Stimulated activated naive CD8-positive, alpha-beta T cell treated with anti-CD3 and anti-CD28 coated beads, Interleukin-15, Interleukin-2, amounts not matched to agents 100 U/mL and 50 U/mL, for 24 hours (primary cell): ENCODE results near the gene TBC1D5.

Source experiments
- ATAC-seq: fragments of 150-1000 bp; cut with Tn5 transposase; one replicate; pipeline ENCODE4 v1.10.0; 2021
- DNase-seq: peaks from one replicate; pipeline ENCODE4 v3.0.0; 2021

The TBC1D5 gene

DNA sequence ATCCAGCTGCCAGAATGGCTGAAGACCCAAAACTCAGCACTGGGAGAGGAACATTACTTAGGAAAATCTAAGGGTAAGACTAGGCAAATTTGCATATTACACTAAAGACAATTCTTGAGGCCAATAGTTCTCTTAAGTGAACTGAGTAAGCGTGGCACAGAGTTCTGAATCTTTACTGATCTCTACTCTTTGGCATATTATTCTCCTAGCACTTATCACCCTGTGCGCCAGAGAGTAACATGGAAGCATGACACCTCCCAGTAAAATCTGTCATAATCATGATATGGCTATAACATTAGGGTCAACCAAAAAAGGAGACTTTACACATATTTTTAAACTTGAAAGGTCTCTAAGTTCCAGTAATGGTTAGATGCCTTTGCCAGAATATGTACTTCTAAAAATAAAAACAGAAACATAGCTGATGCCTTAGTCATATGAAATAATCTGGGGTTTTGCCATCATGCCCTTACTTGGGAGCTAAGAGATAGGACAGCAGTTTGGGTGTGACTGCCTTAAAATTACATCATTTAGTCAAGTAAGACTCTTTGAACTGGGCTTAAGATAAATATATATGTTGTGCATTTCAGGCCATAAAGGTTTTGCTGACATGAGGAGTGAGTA, 567.1 kb downstream of the TBC1D5 start:
- DNase-seq (no peak), ATAC-seq (no peak)

- no peak for ATAC-seq
- no peak for DNase-seq
Observed at GRCh38 chr3:17166369-17166768, 576.1 kb downstream of the TBC1D5 start.

DNA sequence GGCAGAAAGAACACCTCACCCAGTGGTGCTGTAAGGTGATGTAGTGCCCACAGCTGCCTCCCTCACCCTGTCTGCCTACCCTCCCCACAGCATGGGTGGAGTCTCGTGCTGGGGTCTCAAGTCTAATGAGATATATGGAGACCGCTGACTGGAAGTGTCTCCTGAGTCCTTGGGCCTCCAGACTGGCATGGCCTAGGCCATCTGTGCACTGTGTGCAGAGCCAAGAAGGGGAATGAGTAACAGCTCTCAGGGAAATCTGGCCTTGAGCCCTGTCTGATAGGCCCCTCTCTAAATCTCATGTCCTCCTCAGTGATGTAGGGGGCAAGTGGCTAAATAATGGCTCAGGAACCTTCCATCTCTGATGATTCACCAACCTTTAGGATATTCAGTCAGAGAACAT, 580.3 kb downstream of the TBC1D5 start:
- no peak for ATAC-seq
- no peak for DNase-seq

GRCh38 chr3:17160597-17160996, 581.8 kb downstream of the TBC1D5 start:
- ATAC-seq, result no peak
- no peak for DNase-seq

DNA sequence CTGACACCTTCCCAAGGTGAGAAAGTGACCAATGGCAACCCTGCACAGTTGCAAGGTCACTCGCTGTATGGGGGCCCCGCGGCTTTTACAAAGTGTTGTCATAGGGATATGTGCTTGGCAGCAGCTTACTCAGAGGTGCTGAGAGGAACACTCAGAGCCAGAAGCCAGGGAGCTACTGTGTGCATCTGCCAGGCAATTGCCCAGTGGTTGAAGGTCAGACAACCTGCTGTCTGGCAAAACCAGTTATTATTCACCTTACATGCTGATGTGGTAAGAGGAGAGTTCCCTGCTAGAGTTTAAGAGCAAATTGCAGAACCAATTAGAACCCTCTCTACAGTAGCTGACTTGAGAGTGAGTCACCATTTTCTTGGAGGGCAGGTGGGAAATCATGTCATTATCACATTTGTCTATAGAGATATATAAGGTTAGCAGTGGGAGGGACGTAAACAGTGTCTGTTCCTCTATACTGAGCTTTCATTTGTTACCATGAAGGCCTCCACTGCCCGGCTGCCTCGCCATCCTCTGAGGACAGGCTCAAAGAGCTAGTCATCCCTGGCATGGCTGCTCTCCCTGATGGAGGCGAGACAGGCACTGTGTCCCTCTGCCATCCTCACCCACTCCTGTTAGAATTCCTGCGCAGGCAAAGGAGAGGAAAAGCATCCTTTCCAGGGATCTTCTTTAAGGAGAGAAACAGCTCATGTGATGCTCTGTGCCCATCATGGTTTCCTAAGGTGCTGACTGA, 583.3 kb downstream of the TBC1D5 start:
- ATAC-seq (peak; percentile 86), DNase-seq (peak; percentile 23)

DNA sequence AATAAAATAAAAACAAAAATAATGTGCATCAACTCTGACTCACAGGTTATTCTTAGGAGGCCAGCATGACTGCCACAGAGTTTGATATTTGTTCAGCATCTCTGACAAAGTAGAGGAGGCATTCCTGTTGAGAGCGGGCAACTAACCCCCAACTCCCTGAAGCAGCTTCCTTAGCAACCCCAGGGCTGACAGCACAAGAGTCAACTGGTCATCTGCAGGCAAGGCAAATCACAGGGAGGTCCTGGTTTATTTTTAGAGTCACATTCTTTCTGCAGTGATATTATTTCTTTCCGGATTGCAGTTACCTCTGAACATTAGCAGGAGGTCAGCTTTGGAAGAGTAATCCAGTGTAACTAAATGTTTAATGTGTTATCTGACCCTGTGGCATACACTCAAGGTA, 584.7 kb downstream of the TBC1D5 start:
- no peak for DNase-seq
- ATAC-seq, result no peak

- DNase-seq (no peak), ATAC-seq (no peak)
Observed at GRCh38 chr3:17156864-17157263, 585.6 kb downstream of the TBC1D5 start.

DNA sequence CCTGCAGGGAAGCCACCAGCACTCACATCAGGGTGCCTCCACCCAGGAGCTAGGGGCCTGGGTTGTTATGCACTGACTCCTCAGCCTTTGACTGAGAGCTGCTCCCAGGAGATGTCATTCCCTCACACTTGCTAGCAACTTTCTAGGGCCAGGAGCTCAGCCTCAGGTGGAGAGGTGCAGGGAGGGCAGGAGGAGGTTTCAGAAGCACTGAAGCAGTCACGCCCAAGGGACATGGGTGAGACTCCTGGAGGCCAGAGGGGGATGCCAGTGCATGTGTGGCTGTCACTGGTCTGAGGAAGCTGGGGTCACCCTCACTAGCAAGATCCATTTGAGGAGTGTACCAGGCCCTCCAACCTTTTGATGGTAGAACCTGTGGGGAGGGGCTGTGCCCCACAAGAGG, 586.5 kb downstream of the TBC1D5 start:
- DNase-seq (no peak), ATAC-seq (no peak)

DNA sequence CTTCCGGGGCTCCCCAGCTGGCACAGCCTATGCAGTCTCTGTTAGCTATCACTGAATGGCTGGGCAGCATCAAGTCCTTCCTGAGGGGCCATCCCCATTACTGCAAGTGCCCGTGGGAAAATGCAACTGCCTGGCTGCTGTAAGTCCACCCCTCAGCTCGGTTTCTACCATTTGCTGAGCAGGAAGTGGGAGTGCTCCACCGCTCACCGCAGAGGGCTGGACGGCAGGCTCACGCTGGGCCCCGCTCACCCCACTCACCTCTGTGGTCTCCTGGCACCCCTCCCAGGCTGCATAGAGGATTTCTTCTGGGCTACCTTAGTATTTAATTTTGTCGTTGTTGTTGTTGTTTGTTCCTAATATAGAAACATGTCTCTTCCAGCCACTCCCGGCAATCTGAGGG, 587.5 kb downstream of the TBC1D5 start:
- DNase-seq, result no peak

DNA sequence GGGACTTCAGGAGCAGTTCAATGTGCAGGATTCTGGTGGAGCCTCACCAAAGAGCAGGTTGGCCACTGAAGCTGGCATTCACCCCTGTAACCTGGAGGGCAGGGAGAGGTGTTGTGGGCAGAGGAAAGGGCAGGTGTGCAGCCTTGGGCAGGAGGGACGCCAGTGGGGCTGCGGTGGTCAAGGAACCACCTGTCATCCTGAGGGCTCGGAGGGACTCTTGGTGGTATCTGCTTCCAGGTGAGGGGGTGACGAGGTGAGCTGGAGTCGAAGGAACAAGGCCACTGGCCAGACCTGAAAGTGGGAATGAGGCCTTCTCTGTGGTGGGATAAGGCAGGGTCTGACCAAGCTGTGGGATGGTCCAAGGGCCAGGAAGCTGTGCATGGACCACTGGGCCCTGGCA, 588.2 kb downstream of the TBC1D5 start:
- DNase-seq, result no peak
- no peak for ATAC-seq

More for the DNA sequence above, 587.5 kb downstream of the TBC1D5 start:
- no peak for ATAC-seq

DNA sequence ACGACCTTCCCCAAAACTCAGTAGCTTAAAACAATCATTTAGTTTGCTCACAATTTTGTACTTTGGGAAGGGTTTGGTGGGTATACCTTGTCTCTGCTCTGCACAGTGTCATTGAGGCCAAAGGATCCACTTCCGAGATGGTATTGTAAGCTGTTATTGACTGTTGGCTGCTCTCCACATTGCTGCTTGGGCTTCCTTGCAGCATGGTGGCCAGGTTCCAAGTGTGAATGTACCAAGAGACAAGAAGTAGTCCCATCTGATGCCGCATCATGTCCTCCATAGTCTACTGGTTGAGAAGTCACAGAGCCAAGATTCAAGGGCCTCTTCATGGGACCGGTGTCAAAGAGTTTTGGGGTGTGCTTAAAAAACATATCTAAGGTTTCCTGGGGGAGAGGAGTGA, 589.2 kb downstream of the TBC1D5 start:
- DNase-seq (no peak), ATAC-seq (no peak)

DNA sequence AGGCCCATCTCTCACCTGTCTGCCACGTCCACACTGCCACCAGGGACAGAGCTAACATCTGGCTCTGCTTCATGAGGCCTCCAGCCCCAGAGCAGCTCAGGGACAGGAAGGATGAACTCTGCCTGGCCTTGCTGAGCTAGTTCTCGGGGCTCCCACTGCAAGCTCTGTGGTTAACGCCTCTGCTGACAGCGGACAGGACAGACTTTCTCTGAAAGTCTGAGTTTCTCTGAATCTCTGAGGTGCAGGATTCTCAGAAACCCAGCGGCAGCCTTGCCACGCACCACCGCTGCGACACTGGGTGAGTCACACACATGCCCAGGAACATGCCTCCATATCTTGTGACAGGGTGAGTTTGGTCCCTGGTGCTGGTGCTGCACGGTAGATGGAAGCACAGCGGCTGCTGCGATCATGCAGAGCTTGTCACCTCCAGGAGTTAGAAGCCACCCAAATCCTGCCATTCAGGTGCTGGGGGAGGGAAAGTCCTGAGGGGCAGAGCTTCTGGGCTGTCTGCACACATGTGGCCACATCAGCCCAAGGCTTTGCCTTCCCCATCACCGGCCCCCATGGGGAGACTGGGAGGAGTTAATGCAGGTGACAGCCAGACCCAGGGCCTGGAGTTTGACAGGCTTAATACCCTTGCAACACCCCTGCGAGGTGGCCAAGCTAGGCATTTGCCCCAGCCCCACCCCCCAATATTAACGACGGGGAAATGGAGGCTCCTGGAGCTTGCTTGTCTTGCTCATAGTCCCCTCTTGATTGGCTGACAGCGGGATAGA, 590.6 kb downstream of the TBC1D5 start:
- ATAC-seq (peak; percentile 95), DNase-seq (peak; percentile 80)

- no peak for DNase-seq
- ATAC-seq, result no peak
Observed at GRCh38 chr3:17149076-17149475, 593.4 kb downstream of the TBC1D5 start.

DNA sequence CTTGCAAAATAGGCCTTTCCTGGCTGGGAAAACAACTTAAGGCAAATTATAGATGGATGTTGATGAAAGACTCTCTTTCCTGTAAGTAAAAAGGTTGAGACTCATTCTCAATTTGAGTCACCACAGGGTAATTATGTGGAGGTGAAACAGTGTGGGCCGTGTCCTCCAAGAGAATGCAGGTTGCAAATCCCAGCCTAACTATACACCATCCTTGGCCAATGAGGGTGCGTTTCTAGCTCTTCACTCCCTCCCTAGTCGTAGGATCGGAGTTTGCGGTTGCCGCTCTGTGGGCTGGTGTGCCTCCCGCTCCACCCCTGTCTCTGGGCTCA, 597.8 kb downstream of the TBC1D5 start:
- ATAC-seq (peak; percentile 68), DNase-seq (no peak)

- DNase-seq (no peak), ATAC-seq (no peak)
Observed at GRCh38 chr3:17143893-17144664, 598.4 kb downstream of the TBC1D5 start.

DNA sequence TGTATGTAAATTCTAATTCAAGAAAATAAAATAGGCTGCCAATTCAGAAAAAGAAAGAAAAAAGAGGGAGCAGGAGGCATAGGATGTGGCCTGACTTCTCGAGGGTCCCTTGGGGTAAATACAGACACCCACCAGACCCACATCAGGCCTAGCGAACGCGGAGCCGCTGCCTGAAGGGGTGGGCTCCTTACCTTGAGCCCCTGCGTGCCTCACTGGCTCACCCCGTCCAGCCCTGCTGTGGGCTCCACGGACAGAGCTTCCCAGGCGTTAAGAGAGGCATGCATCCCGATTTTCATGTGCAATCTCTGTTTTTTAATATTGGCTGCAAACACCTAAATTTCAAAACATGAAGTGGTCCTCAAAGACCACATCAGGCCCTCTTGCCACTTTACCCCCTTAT, 599.9 kb downstream of the TBC1D5 start:
- ATAC-seq, result no peak
- DNase-seq, result no peak

- no peak for ATAC-seq
Observed at GRCh38 chr3:17141699-17142098, 600.7 kb downstream of the TBC1D5 start.

DNA sequence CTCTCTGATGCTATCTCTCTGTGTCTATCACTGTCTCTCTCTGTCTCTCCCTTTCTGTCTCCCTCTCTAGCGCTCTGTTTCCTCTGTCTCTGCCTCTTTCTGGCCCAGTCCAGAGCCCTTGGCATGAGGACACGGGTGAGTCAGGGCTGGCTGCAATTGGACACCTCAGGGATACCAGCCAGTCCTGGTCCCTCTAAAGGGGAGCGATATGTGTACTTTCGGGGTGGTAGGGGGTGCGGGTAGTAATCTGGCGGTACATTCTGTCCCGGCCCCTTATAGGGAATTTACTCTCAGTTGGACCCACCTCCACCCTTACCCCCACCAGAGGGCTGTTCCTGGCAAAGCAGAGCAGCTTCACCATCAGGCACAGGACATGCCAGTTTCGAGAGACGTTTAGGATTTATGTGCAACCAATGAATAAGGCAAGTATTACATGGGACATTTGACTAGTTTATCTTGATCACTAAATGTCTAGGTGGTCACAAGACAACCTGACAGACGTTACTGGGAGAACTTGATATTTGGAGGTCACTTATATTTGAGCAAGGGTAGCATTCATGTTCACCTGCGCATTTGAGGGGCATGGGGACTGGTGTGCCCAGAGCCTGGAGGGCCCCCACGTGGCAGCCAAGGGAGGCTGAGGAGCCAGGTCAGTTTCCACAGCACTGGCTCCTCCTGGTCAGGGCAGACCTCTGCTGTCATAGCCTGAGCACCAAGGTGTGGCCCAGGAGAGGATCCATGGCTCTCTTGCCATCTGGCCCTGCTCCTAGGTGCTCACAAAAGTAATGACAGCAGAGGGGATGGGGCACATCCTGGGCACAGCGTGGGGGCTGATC, 601.5 kb downstream of the TBC1D5 start:
- ATAC-seq (no peak), DNase-seq (no peak)

More at GRCh38 chr3:17141699-17142098, 600.7 kb downstream of the TBC1D5 start:
- DNase-seq, result no peak

- ATAC-seq, result no peak
Observed at GRCh38 chr3:17138246-17139039, 604.0 kb downstream of the TBC1D5 start.

DNA sequence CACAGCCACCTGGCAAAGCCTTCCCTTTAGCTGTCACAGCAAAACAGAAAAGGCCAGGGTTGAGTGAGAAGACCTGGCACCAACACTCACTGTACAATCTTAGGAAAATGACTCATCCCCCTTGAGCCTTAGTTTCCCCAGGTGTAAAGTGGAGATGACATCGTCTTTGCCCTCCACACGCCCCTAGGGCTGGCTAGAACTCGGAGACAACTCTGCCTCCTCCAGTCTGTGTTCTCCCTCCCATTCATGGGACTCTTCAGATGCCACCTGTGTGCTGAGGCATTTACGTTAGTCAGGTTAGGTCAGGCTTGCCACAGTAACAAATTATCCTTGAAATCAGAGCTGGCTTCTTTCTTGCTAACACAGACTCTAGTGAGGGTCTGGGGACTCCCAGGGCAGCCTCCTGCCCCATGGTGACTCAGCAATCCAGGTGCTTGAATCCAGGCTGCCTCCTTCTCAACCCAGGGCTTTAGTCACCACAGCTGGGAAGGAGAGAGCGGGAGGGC, 605.1 kb downstream of the TBC1D5 start:
- no peak for DNase-seq
- no peak for ATAC-seq

More at GRCh38 chr3:17138246-17139039, 604.0 kb downstream of the TBC1D5 start:
- DNase-seq, result no peak
